HCT116 (cell line): ENCODE results near the gene IFRD2. TPM values are rescaled to one million over a fixed set of nuclear protein-coding genes. Genes with fewer than 3 reads are reported as not detected.

Experiments used
- ATAC-seq: fragments of 200-7000 bp; cut with Tn5 transposase; 2 replicates; pipeline ENCODE4 v1.9.1; 2020; ENCODE audit warnings: mild to moderate bottlenecking, moderate library complexity
- BruUV-seq: library from RNA; stranded (reverse); fragments of 400-500 nt; replicated peaks from 2 replicates; lab custom pipeline; 2021; lab: Mats Ljungman, UMichigan
- CTCF ChIA-PET: fragments of 300-600 bp; sonication (Branson Sonifier 250); formaldehyde crosslinking; loops from one replicate; lab custom pipeline; 2021; ENCODE audit warnings: antibody characterized with exemption; lab: Charles Lee
- POLR2A ChIA-PET: fragments of 300-600, 350-600 bp; sonication (Branson Sonifier 250); formaldehyde crosslinking; loops from one replicate; lab custom pipeline; 2021; ENCODE audit warnings: antibody characterized with exemption; lab: Charles Lee
- RAD21 ChIA-PET, 2 experiments: fragments of 300-600 bp; sonication (Branson Sonifier 250); formaldehyde crosslinking; loops; one replicate each; lab custom pipeline; 2023; ENCODE audit warnings: low total read pairs in 2 of 2; ENCODE audit not compliant: uncharacterized antibody in 2 of 2, unreplicated experiment in 2 of 2, low non-redundant PET in 1 of 2; lab: Charles Lee
- DNase-seq: peaks from one replicate; pipeline ENCODE4 v3.0.0-alpha.2; 2010; ENCODE audit warnings: low read depth, low spot score
- H2AFZ ChIP-seq: fragments of 200-600 bp; shearing (Covaris generic), sonication (generic); 2 replicates; pipeline ENCODE4 v1.6.1; 2017; ENCODE audit warnings: low read depth, mixed run types, mixed read lengths, antibody characterized with exemption, low read length; ENCODE audit not compliant: poor library complexity, severe bottlenecking
- H3K27ac ChIP-seq: 2 replicates; pipeline ENCODE4 v1.5.1; 2012; ENCODE audit warnings: low read depth, low read length
- H3K27me3 ChIP-seq: fragments of 200-600 bp; sonication (generic); 2 replicates; pipeline ENCODE4 v1.6.1; 2016; ENCODE audit warnings: mixed run types, low read length, mixed read lengths; ENCODE audit not compliant: insufficient read depth
- H3K36me3 ChIP-seq, 2 experiments: fragments of 200-500 bp in 1 of 2; fragments of 200-600 bp in 1 of 2; sonication (Bioruptor generic) in 1 of 2; sonication (generic) in 1 of 2; 2 replicates each; pipeline versions ENCODE4 v1.5.1 to v1.6.1; 2014 to 2016; ENCODE audit warnings: low read length in 2 of 2, inconsistent platforms in 1 of 2, mixed read lengths in 1 of 2, mixed run types in 1 of 2; ENCODE audit not compliant: insufficient read depth in 2 of 2, control insufficient read depth in 1 of 2
- H3K4me1 ChIP-seq, 2 experiments: fragments of 200-600 bp in 1 of 2; sonication (generic) in 1 of 2; 2 replicates each; pipeline versions ENCODE4 v1.5.1 to v1.6.1; 2012 to 2017; ENCODE audit warnings: low read length in 2 of 2, inconsistent platforms in 1 of 2, mild to moderate bottlenecking in 1 of 2, mixed read lengths in 1 of 2, mixed run types in 1 of 2, moderate library complexity in 1 of 2; ENCODE audit not compliant: insufficient read depth in 2 of 2, control insufficient read depth in 1 of 2
- H3K4me2 ChIP-seq: fragments of 200-600 bp; sonication (generic); 2 replicates; pipeline ENCODE4 v1.6.1; 2017; ENCODE audit warnings: mixed run types, low read length, mixed read lengths
- H3K4me3 ChIP-seq, 2 experiments: fragments of 200-600 bp in 1 of 2; sonication (generic) in 1 of 2; replicated peaks in 1 of 2; 2 replicates each; pipeline ENCODE4 v1.5.1; 2011 to 2016; ENCODE audit warnings: low read length in 2 of 2, control low read depth in 1 of 2, low read depth in 1 of 2, mild to moderate bottlenecking in 1 of 2, mixed read lengths in 1 of 2, mixed run types in 1 of 2
- H3K79me2 ChIP-seq: fragments of 200-600 bp; sonication (generic); 2 replicates; pipeline ENCODE4 v1.6.1; 2017; ENCODE audit warnings: mild to moderate bottlenecking, mixed run types, low read length, moderate library complexity, mixed read lengths; ENCODE audit not compliant: insufficient read depth
- H3K9ac ChIP-seq: fragments of 200-600 bp; sonication (generic); 2 replicates; pipeline ENCODE4 v1.6.1; 2016; ENCODE audit warnings: low read length, mixed read lengths
- H3K9me2 ChIP-seq: fragments of 200-600 bp; sonication (generic), shearing (Covaris generic); 2 replicates; pipeline ENCODE4 v1.6.1; 2017; ENCODE audit warnings: mixed run types, mild to moderate bottlenecking, moderate library complexity; ENCODE audit not compliant: insufficient read depth
- H3K9me3 ChIP-seq, 2 experiments: fragments of 200-500 bp in 1 of 2; fragments of 200-600 bp in 1 of 2; sonication (Bioruptor generic) in 1 of 2; sonication (generic) in 1 of 2; 2 replicates each; pipeline ENCODE4 v1.6.1; 2014 to 2017; ENCODE audit warnings: low read length in 2 of 2, mixed read lengths in 2 of 2, inconsistent platforms in 1 of 2, low read depth in 1 of 2, mild to moderate bottlenecking in 1 of 2, mixed run types in 1 of 2, moderate library complexity in 1 of 2; ENCODE audit not compliant: control insufficient read depth in 1 of 2, insufficient read depth in 1 of 2
- H4K20me1 ChIP-seq: fragments of 200-600 bp; sonication (generic), shearing (Covaris generic); 2 replicates; pipeline ENCODE4 v1.6.1; 2017; ENCODE audit warnings: mixed run types, mild to moderate bottlenecking, moderate library complexity; ENCODE audit not compliant: insufficient read depth
- CBX3 ChIP-seq: IDR thresholded peaks from 2 replicates; pipeline ENCODE4 v1.6.1; 2012; ENCODE audit warnings: low read depth
- EGR1 ChIP-seq: IDR thresholded peaks from 2 replicates; pipeline ENCODE4 v1.6.1; 2012; ENCODE audit warnings: low read depth
- ELF1 ChIP-seq: IDR thresholded peaks from 2 replicates; pipeline ENCODE4 v1.6.1; 2012; ENCODE audit warnings: low read depth, borderline replicate concordance
- FOSL1 ChIP-seq: IDR thresholded peaks from 2 replicates; pipeline ENCODE4 v1.6.1; 2012; ENCODE audit warnings: low read depth
- JUND ChIP-seq: IDR thresholded peaks from 2 replicates; pipeline ENCODE4 v1.6.1; 2012
- POLR2AphosphoS5 ChIP-seq: IDR thresholded peaks from 2 replicates; pipeline ENCODE4 v1.6.1; 2011; ENCODE audit warnings: mild to moderate bottlenecking, low read depth, low read length, moderate library complexity
- SIN3A ChIP-seq: IDR thresholded peaks from 2 replicates; pipeline ENCODE4 v1.6.1; 2012; ENCODE audit warnings: low read depth
- SP1 ChIP-seq: IDR thresholded peaks from 2 replicates; pipeline ENCODE4 v1.6.1; 2012; ENCODE audit warnings: low read depth
- SRF ChIP-seq: IDR thresholded peaks from 2 replicates; pipeline ENCODE4 v1.6.1; 2012; ENCODE audit warnings: low read depth
- TCF7L2 ChIP-seq: IDR thresholded peaks from 2 replicates; pipeline ENCODE4 v1.7.0; 2011; ENCODE audit warnings: borderline replicate concordance, inconsistent platforms; ENCODE audit not compliant: insufficient read depth, insufficient read length; ENCODE audit errors: extremely low read depth
- YY1 ChIP-seq: IDR thresholded peaks from 2 replicates; pipeline ENCODE4 v1.6.1; 2011; ENCODE audit warnings: low read length, low read depth, moderate library complexity, mild to moderate bottlenecking; ENCODE audit not compliant: insufficient replicate concordance; ENCODE audit errors: extremely low read depth
- ZFX ChIP-seq: fragments of 450-650 bp; IDR thresholded peaks from 2 replicates; pipeline ENCODE4 v1.6.1; 2017
- ZNF274 ChIP-seq: fragments of 200-500 bp; sonication (Bioruptor generic); IDR thresholded peaks from 2 replicates; pipeline ENCODE4 v1.6.1; 2014; ENCODE audit warnings: mild to moderate bottlenecking, low read depth, low read length, inconsistent platforms
- intact Hi-C: fragments of 100-400 bp; cut with micrococcal nuclease; formaldehyde crosslinking; loops from 2 replicates; pipeline ENCODE4 v1.10.0; 2022
- total RNA-seq: library from RNA; stranded (reverse); gene quantifications from one replicate; pipeline ENCODE4 v1.2.1, GENCODE V29; 2021; ENCODE audit not compliant: unreplicated experiment
- TF ChIP-seq, protein P1 (sequence below): IDR thresholded peaks from 2 replicates; pipeline ENCODE4 v1.6.1; 2012; ENCODE audit warnings: low read depth
- TF ChIP-seq, protein P2 (sequence below): IDR thresholded peaks from 2 replicates; pipeline ENCODE4 v1.6.1; 2012

IFRD2 gene
- total RNA-seq, 1 experiment from 2014 or later = 146 TPM

DNA sequence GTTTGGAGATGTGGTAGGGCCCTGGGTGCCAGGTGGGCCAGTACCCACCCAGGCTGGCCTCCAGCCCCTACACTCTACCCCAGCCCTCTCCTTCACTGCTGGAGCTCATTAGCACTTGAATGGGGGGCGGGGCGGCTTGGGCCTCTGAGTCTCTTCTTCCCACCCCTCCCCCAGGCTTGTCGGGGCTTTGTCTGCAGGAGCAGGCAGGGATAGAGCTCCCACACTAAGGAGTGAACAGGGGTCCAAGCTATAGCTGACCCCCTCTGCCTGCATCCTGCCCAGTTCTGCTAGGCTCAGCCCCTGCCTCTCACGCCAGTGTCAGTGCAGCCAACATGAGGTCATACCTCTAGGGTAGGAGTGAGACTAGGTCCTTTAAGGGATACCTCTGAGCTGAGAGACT lies 51.1 kb downstream of the IFRD2 start:
- Histone ChIP-seq H4K20me1 (0 out of 2 replicates have a peak, but pooled peaks cover 4% of the 10 kb centered on the region), H2AFZ (no peak overlapping the region), H3K9me3 (no peaks in the 10 kb centered on the region), H3K9me2 (no peaks in the 10 kb centered on the region), H3K27me3 (no peaks in the 10 kb centered on the region), H3K36me3 (peaks cover 0 to 5% of the 10 kb centered on the region in 2 experiments; a peak in 1 of 4 replicates), H3K79me2 (peaks cover 96% of the 10 kb centered on the region), H3K27ac (no peak overlapping the region; the same call in 1 of the 2 replicates), H3K4me1 (peaks cover 38 to 56% of the 10 kb centered on the region in 2 experiments), H3K4me3 (no peak overlapping the region), H3K4me2 (no peak overlapping the region), H3K9ac (no peak overlapping the region)
- BruUV-seq = no TSS peak
- TF ChIP-seq CBX3 (no peak), ELF1 (no peak), ZFX (no peak), POLR2AphosphoS5 (no peak), ZNF274 (no peak), JUND (no peak), EGR1 (no peak), YY1 (no peak), FOSL1 (no peak), TCF7L2 (no peak), SRF (no peak), SP1 (no peak), SIN3A (no peak)
- TF ChIP-seq, protein P1, sequence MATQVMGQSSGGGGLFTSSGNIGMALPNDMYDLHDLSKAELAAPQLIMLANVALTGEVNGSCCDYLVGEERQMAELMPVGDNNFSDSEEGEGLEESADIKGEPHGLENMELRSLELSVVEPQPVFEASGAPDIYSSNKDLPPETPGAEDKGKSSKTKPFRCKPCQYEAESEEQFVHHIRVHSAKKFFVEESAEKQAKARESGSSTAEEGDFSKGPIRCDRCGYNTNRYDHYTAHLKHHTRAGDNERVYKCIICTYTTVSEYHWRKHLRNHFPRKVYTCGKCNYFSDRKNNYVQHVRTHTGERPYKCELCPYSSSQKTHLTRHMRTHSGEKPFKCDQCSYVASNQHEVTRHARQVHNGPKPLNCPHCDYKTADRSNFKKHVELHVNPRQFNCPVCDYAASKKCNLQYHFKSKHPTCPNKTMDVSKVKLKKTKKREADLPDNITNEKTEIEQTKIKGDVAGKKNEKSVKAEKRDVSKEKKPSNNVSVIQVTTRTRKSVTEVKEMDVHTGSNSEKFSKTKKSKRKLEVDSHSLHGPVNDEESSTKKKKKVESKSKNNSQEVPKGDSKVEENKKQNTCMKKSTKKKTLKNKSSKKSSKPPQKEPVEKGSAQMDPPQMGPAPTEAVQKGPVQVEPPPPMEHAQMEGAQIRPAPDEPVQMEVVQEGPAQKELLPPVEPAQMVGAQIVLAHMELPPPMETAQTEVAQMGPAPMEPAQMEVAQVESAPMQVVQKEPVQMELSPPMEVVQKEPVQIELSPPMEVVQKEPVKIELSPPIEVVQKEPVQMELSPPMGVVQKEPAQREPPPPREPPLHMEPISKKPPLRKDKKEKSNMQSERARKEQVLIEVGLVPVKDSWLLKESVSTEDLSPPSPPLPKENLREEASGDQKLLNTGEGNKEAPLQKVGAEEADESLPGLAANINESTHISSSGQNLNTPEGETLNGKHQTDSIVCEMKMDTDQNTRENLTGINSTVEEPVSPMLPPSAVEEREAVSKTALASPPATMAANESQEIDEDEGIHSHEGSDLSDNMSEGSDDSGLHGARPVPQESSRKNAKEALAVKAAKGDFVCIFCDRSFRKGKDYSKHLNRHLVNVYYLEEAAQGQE = no peak
- TF ChIP-seq, protein P2, sequence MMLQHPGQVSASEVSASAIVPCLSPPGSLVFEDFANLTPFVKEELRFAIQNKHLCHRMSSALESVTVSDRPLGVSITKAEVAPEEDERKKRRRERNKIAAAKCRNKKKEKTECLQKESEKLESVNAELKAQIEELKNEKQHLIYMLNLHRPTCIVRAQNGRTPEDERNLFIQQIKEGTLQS = no peak
- ChIA-PET POLR2A (no interaction called here), CTCF (no interaction called here), RAD21 (no interaction called here)
- ATAC-seq = no peak
- no peak for DNase-seq
- intact Hi-C loops = no loop called here
